Endothelial cell of umbilical vein (primary cell): ENCODE data around the gene SSH2. TPM values are rescaled to one million over a fixed set of nuclear protein-coding genes. Genes with fewer than 3 reads are reported as not detected.

Experiments used
- BruUV-seq: library from RNA; stranded (reverse); fragments of 400-500 nt; replicated peaks from 2 replicates; lab custom pipeline; 2021; lab: Mats Ljungman, UMichigan
- CTCF ChIA-PET: fragments of 300-600, 350-600 bp; sonication (Branson Sonifier 250); formaldehyde crosslinking; loops from one replicate; lab custom pipeline; 2021; ENCODE audit warnings: antibody characterized with exemption, inconsistent platforms; lab: Charles Lee
- POLR2A ChIA-PET: fragments of 300-600, 350-600 bp; sonication (Branson Sonifier 250); formaldehyde crosslinking; loops from one replicate; lab custom pipeline; 2021; ENCODE audit warnings: antibody characterized with exemption, inconsistent platforms; lab: Charles Lee
- DNase-seq: peaks from one replicate; pipeline ENCODE4 v3.0.0-alpha.2; 2011; ENCODE audit warnings: low read depth, low spot score
- FAIRE-seq: peaks from 2 replicates; lab custom pipeline; 2011; peaks lifted over from hg19 to GRCh38; lab: Jason Lieb, UNC
- H2AFZ ChIP-seq: 2 replicates; pipeline ENCODE4 v1.6.0; 2012; ENCODE audit warnings: low read depth, low read length, control low read depth, inconsistent platforms
- H3K27ac ChIP-seq: 2 replicates; pipeline ENCODE4 v1.5.1; 2011; ENCODE audit warnings: low read depth, mild to moderate bottlenecking, control low read depth, low read length, moderate library complexity; ENCODE audit not compliant: insufficient read depth
- H3K27me3 ChIP-seq, 2 experiments: 2 replicates each; pipeline versions ENCODE4 v1.6.0 to v1.6.1; 2011; ENCODE audit warnings: low read length in 2 of 2, mixed read lengths in 1 of 2; ENCODE audit not compliant: control insufficient read depth in 2 of 2, insufficient read depth in 2 of 2
- H3K36me3 ChIP-seq, 2 experiments: 2 replicates in 1 of 2; 3 replicates in 1 of 2; pipeline ENCODE4 v1.5.1; 2011; ENCODE audit warnings: low read length in 2 of 2, mild to moderate bottlenecking in 1 of 2, moderate library complexity in 1 of 2; ENCODE audit not compliant: control insufficient read depth in 2 of 2, insufficient read depth in 2 of 2; ENCODE audit errors: extremely low read depth in 1 of 2
- H3K4me1 ChIP-seq: 3 replicates; pipeline ENCODE4 v1.5.1; 2011; ENCODE audit warnings: mild to moderate bottlenecking, low read length; ENCODE audit not compliant: control insufficient read depth, insufficient read depth; ENCODE audit errors: extremely low read depth
- H3K4me2 ChIP-seq: 2 replicates; pipeline ENCODE4 v1.6.1; 2011; ENCODE audit warnings: low read length, control low read depth, mixed read lengths; ENCODE audit not compliant: insufficient read depth
- H3K4me3 ChIP-seq, 3 experiments: fragments of 200-600 bp in 1 of 3; sonication (generic), shearing (Covaris generic) in 1 of 3; replicated peaks in 1 of 3; 2 replicates each; pipeline ENCODE4 v1.5.1; 2011 to 2016; ENCODE audit warnings: control low read depth in 3 of 3, low read length in 3 of 3, mild to moderate bottlenecking in 2 of 3, inconsistent platforms in 1 of 3, low read depth in 1 of 3, moderate library complexity in 1 of 3; ENCODE audit not compliant: insufficient read depth in 1 of 3
- H3K79me2 ChIP-seq: 2 replicates; pipeline ENCODE4 v1.6.0; 2012; ENCODE audit warnings: low read length, inconsistent platforms; ENCODE audit not compliant: control insufficient read depth, insufficient read depth
- H3K9ac ChIP-seq: replicated peaks from 2 replicates; pipeline ENCODE3; 2011; ENCODE audit warnings: low read length, control low read depth; ENCODE audit not compliant: insufficient read depth; ENCODE audit errors: extremely low read depth
- H3K9me1 ChIP-seq: replicated peaks from 3 replicates; pipeline ENCODE4 v1.6.0; 2011; ENCODE audit warnings: mild to moderate bottlenecking, low read length; ENCODE audit not compliant: control insufficient read depth, insufficient read depth; ENCODE audit errors: extremely low read depth
- H3K9me3 ChIP-seq: replicated peaks from 2 replicates; pipeline ENCODE4 v1.5.1; 2012; ENCODE audit warnings: low read length, inconsistent platforms; ENCODE audit not compliant: control insufficient read depth, insufficient read depth
- H4K20me1 ChIP-seq: replicated peaks from 2 replicates; pipeline ENCODE3; 2011; ENCODE audit warnings: mild to moderate bottlenecking, low read length; ENCODE audit not compliant: control insufficient read depth, insufficient read depth; ENCODE audit errors: extremely low read depth
- EZH2 ChIP-seq: IDR thresholded peaks from 2 replicates; pipeline ENCODE4 v1.6.1; 2012; ENCODE audit warnings: borderline replicate concordance, low read depth, mild to moderate bottlenecking, moderate library complexity, low read length, inconsistent platforms; ENCODE audit not compliant: severe bottlenecking
- FOS ChIP-seq: IDR thresholded peaks from 2 replicates; pipeline ENCODE4 v1.6.1; 2011; ENCODE audit warnings: mild to moderate bottlenecking, low read length, moderate library complexity, borderline replicate concordance; ENCODE audit not compliant: insufficient read depth
- GATA2 ChIP-seq: IDR thresholded peaks from 2 replicates; pipeline ENCODE4 v1.7.0; 2011; ENCODE audit warnings: low read depth, mild to moderate bottlenecking, moderate library complexity, mixed read lengths, low read length; ENCODE audit not compliant: insufficient read length, insufficient read depth
- JUN ChIP-seq: IDR thresholded peaks from 2 replicates; pipeline ENCODE4 v1.6.1; 2011; ENCODE audit warnings: borderline replicate concordance, low read depth; ENCODE audit not compliant: insufficient read length, insufficient read depth
- MYC ChIP-seq: IDR thresholded peaks from one replicate; pipeline ENCODE4 v1.6.1; 2011; ENCODE audit warnings: mild to moderate bottlenecking, low read depth, low read length
- POLR2A ChIP-seq: IDR thresholded peaks from 2 replicates; pipeline ENCODE4 v1.6.1; 2012; ENCODE audit warnings: low read depth, mild to moderate bottlenecking, control low read depth, low read length
- POLR2AphosphoS5 ChIP-seq: IDR thresholded peaks from 2 replicates; pipeline ENCODE4 v1.6.1; 2012; ENCODE audit warnings: low read depth, mild to moderate bottlenecking, control low read depth, low read length, moderate library complexity; ENCODE audit not compliant: insufficient read depth
- dilution Hi-C: fragments of 300-500 bp; cut with MboI; formaldehyde crosslinking; loops from one replicate; pipeline ENCODE4 v1.15.0; 2019; ENCODE audit warnings: low sequenced_read_pairs; ENCODE audit not compliant: extremely low pct_ligation_motif_present
- intact Hi-C: fragments of 100-400 bp; cut with micrococcal nuclease; formaldehyde crosslinking; loops from one replicate; pipeline ENCODE4 v1.10.0; 2022
- polyA plus RNA-seq, 4 experiments: library from polyadenylated mRNA; depleted of rRNA in 3 of 4; stranded (reverse) in 3 of 4; unstranded in 1 of 4; fragments of >200 nt; gene quantifications; 2 replicates each; pipeline versions ENCODE4 v1.2.1 to v1.2.3, GENCODE V29; 2011 to 2012; ENCODE audit warnings: missing spikeins in 1 of 4
- total RNA-seq: library from RNA; stranded (reverse); gene quantifications from 2 replicates; pipeline ENCODE4 v1.2.3, GENCODE V29; 2021

SSH2 gene
- total and polyA plus RNA-seq, 2 donors (not counting 3 experiments of a cell fraction or from before 2014, with no cell fraction given): 24.6 to 60.9 TPM

- H3K27ac ChIP-seq: no peak overlapping the region
- intact Hi-C loops: no loop called here
- TF ChIP-seq JUN: no peak
- no peak for TF ChIP-seq MYC
- no peak for TF ChIP-seq EZH2
- TF ChIP-seq POLR2A: no peak
- no peak for TF ChIP-seq FOS
- no peak for TF ChIP-seq GATA2
- H3K9me3 ChIP-seq: no peaks in the 10 kb centered on the region
- no TSS peak for BruUV-seq
- no peaks in the 10 kb centered on the region for H3K79me2 ChIP-seq
- DNase-seq (no peak), FAIRE-seq (no peak)
- no peak overlapping the region for H3K9ac ChIP-seq
- no peaks in the 10 kb centered on the region for H3K4me1 ChIP-seq
- peaks cover 0 to 10% of the 10 kb centered on the region in 2 experiments for H3K36me3 ChIP-seq
- dilution Hi-C loops: no loop called here
- H2AFZ ChIP-seq: no peak overlapping the region
- H3K4me2 ChIP-seq: no peak overlapping the region
- H3K27me3 ChIP-seq: no peaks in the 10 kb centered on the region
- ChIA-PET POLR2A (no interaction called here), CTCF (interaction anchor here (0.7 to 2.4 kb wide), 5 partner anchors 10 to 109 kb away, joined by 3 to 7 read pairs (median 4); no protein-coding TSS in a partner anchor)
- no peaks in the 10 kb centered on the region for H4K20me1 ChIP-seq
- H3K9me1 ChIP-seq: no peaks in the 10 kb centered on the region
- H3K4me3 ChIP-seq: no peak overlapping the region
These were observed 231.2 kb downstream of the SSH2 start for GRCh38 chr17:29698837-29699236.

GRCh38 chr17:29698019-29698777 lies 231.8 kb downstream of the SSH2 start:
- dilution Hi-C loops: no loop called here
- POLR2A ChIA-PET: no interaction called here
- FAIRE-seq: no peak
- CTCF ChIA-PET: interaction anchor here (0.7 to 2.4 kb wide), 3 partner anchors 10 to 110 kb away, joined by 3 to 7 read pairs (median 5); no protein-coding TSS in a partner anchor
- Histone ChIP-seq H3K27me3 (no peaks in the 10 kb centered on the region), H3K9me3 (no peaks in the 10 kb centered on the region), H3K79me2 (no peaks in the 10 kb centered on the region), H3K27ac (no peak overlapping the region), H3K9ac (no peak overlapping the region), H3K4me1 (no peaks in the 10 kb centered on the region), H3K4me3 (no peak overlapping the region), H3K36me3 (peaks cover 0 to 10% of the 10 kb centered on the region in 2 experiments), H4K20me1 (no peaks in the 10 kb centered on the region), H3K4me2 (no peak overlapping the region), H2AFZ (no peak overlapping the region), H3K9me1 (no peaks in the 10 kb centered on the region)
- intact Hi-C loops: no loop called here
- no TSS peak for BruUV-seq
- no peak for DNase-seq
- TF ChIP-seq POLR2AphosphoS5 (no peak), MYC (no peak), POLR2A (no peak), GATA2 (no peak), JUN (no peak), FOS (no peak)
